Measurements from ENCODE around the gene TM6SF1.

DNA sequence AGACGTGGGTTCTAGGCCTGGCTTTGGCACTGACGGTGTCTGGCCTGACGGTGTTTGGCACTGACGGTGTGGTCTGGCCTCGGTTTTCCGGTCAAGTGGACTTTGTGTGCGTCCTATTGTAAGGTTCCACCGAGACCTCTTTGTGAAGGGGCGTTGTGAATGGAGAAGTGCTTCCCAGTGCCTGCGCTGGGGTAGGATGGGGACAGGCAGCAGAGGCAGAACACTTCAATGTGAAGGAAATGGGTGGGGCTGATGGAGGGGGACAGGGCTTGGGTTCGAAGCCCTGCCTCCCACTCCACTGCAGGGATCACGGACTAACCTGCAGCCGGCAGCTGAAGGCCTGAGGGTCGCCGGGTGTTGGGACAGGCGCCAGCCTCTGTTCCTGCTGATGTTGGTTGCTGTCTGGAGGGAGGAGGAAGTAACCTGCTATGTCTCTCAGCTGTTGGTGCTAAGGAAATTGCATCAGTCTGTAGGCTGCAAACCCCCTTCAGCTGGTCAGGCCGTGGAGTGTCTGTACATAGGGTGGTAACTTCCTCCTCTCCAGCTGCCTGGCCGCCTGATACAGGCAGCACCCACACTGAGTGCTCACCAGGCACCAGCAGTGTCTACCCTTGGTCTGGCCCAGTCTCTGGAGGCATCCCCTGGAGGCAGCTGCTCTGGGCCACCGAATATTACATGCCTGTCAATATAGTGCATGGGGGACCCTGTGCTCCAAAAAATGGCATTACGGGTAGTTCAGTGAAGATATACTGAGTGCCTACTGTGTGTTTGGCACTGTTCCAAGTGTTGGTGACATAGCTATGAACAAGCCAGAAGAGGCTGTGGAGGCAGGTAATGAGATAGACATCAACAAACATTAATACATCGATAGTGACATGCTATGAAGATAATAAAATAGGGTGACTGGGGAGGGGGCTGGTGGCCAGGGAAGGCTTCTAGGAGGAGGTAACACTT lies 1.1 kb downstream of the TM6SF1 start:
- TF ChIP-seq RAD21 (IDR thresholded peaks at IDR 0.05) (no peak), GABPA (IDR thresholded peaks at IDR 0.05 in 1 of 2, conservative IDR thresholded peaks at IDR 0.05 in 1 of 2) (no peak), SP1 (IDR thresholded peaks at IDR 0.05) (no peak)
- TF ChIP-seq, protein P1, sequence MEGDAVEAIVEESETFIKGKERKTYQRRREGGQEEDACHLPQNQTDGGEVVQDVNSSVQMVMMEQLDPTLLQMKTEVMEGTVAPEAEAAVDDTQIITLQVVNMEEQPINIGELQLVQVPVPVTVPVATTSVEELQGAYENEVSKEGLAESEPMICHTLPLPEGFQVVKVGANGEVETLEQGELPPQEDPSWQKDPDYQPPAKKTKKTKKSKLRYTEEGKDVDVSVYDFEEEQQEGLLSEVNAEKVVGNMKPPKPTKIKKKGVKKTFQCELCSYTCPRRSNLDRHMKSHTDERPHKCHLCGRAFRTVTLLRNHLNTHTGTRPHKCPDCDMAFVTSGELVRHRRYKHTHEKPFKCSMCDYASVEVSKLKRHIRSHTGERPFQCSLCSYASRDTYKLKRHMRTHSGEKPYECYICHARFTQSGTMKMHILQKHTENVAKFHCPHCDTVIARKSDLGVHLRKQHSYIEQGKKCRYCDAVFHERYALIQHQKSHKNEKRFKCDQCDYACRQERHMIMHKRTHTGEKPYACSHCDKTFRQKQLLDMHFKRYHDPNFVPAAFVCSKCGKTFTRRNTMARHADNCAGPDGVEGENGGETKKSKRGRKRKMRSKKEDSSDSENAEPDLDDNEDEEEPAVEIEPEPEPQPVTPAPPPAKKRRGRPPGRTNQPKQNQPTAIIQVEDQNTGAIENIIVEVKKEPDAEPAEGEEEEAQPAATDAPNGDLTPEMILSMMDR (IDR thresholded peaks at IDR 0.05; ENCODE audit: low read depth, low read length, missing input control): no peak
- TF ChIP-seq, protein P2, sequence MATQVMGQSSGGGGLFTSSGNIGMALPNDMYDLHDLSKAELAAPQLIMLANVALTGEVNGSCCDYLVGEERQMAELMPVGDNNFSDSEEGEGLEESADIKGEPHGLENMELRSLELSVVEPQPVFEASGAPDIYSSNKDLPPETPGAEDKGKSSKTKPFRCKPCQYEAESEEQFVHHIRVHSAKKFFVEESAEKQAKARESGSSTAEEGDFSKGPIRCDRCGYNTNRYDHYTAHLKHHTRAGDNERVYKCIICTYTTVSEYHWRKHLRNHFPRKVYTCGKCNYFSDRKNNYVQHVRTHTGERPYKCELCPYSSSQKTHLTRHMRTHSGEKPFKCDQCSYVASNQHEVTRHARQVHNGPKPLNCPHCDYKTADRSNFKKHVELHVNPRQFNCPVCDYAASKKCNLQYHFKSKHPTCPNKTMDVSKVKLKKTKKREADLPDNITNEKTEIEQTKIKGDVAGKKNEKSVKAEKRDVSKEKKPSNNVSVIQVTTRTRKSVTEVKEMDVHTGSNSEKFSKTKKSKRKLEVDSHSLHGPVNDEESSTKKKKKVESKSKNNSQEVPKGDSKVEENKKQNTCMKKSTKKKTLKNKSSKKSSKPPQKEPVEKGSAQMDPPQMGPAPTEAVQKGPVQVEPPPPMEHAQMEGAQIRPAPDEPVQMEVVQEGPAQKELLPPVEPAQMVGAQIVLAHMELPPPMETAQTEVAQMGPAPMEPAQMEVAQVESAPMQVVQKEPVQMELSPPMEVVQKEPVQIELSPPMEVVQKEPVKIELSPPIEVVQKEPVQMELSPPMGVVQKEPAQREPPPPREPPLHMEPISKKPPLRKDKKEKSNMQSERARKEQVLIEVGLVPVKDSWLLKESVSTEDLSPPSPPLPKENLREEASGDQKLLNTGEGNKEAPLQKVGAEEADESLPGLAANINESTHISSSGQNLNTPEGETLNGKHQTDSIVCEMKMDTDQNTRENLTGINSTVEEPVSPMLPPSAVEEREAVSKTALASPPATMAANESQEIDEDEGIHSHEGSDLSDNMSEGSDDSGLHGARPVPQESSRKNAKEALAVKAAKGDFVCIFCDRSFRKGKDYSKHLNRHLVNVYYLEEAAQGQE (IDR thresholded peaks at IDR 0.05): no peak
- TF ChIP-seq, protein P3, sequence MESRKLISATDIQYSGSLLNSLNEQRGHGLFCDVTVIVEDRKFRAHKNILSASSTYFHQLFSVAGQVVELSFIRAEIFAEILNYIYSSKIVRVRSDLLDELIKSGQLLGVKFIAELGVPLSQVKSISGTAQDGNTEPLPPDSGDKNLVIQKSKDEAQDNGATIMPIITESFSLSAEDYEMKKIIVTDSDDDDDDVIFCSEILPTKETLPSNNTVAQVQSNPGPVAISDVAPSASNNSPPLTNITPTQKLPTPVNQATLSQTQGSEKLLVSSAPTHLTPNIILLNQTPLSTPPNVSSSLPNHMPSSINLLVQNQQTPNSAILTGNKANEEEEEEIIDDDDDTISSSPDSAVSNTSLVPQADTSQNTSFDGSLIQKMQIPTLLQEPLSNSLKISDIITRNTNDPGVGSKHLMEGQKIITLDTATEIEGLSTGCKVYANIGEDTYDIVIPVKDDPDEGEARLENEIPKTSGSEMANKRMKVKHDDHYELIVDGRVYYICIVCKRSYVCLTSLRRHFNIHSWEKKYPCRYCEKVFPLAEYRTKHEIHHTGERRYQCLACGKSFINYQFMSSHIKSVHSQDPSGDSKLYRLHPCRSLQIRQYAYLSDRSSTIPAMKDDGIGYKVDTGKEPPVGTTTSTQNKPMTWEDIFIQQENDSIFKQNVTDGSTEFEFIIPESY (IDR thresholded peaks at IDR 0.05): no peak
- TF ChIP-seq, protein P4, sequence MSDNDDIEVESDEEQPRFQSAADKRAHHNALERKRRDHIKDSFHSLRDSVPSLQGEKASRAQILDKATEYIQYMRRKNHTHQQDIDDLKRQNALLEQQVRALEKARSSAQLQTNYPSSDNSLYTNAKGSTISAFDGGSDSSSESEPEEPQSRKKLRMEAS (IDR thresholded peaks at IDR 0.05): no peak
